PC-3 (cell line): Measurements from ENCODE around the gene CABP7. TPM values are rescaled to one million over a fixed set of nuclear protein-coding genes. Genes with fewer than 3 reads are reported as not detected.

Experiments
- ATAC-seq: fragments of 200-7000 bp; cut with Tn5 transposase; 2 replicates; pipeline ENCODE4 v1.9.1; 2020; ENCODE audit warnings: mild to moderate bottlenecking, moderate library complexity
- BruUV-seq: library from RNA; stranded (reverse); fragments of 400-500 nt; replicated peaks from 2 replicates; lab custom pipeline; 2021; lab: Mats Ljungman, UMichigan
- CTCF ChIA-PET: fragments of 300-600 bp; sonication (Branson Sonifier 250); formaldehyde crosslinking; loops from one replicate; lab custom pipeline; 2022; ENCODE audit warnings: antibody characterized with exemption; lab: Charles Lee
- POLR2A ChIA-PET: fragments of 300-600 bp; sonication (Branson Sonifier 250); formaldehyde crosslinking; loops from one replicate; lab custom pipeline; 2022; ENCODE audit warnings: antibody characterized with exemption; ENCODE audit not compliant: unreplicated experiment; lab: Charles Lee
- DNase-seq: peaks from one replicate; pipeline ENCODE4 v3.0.0-alpha.2; 2015
- H2AFZ ChIP-seq: fragments of 300-600 bp; sonication (generic); 2 replicates; pipeline ENCODE4 v1.6.0; 2016; ENCODE audit warnings: antibody characterized with exemption, low read length
- H3F3A ChIP-seq: fragments of 300-600 bp; sonication (generic); one replicate; pipeline ENCODE4 v1.6.0; 2017; ENCODE audit warnings: antibody characterized with exemption, low read length, control low read depth, mild to moderate bottlenecking; ENCODE audit not compliant: unreplicated experiment
- H3K27ac ChIP-seq: fragments of 300-600 bp; sonication (generic); 2 replicates; pipeline ENCODE4 v1.5.1; 2016; ENCODE audit warnings: mild to moderate bottlenecking, low read length
- H3K27me3 ChIP-seq: fragments of 300-600 bp; sonication (generic); 2 replicates; pipeline ENCODE4 v1.6.1; 2016; ENCODE audit warnings: low read length, mixed read lengths
- H3K36me3 ChIP-seq: fragments of 300-600 bp; sonication (generic); 2 replicates; pipeline ENCODE4 v1.6.1; 2016; ENCODE audit warnings: low read depth, mixed run types, low read length, mixed read lengths
- H3K4me1 ChIP-seq: fragments of 300-600 bp; sonication (generic); 2 replicates; pipeline ENCODE4 v1.5.1; 2016; ENCODE audit warnings: low read length; ENCODE audit not compliant: insufficient read depth
- H3K4me2 ChIP-seq: fragments of 300-600 bp; sonication (generic); 2 replicates; pipeline ENCODE4 v1.6.0; 2016; ENCODE audit warnings: low read length
- H3K4me3 ChIP-seq: fragments of 300-600 bp; sonication (generic); 2 replicates; pipeline ENCODE4 v1.5.1; 2016; ENCODE audit warnings: mild to moderate bottlenecking, low read length, mixed read lengths
- H3K79me2 ChIP-seq: fragments of 300-600 bp; sonication (generic); 2 replicates; pipeline ENCODE4 v1.6.1; 2017; ENCODE audit warnings: low read length, mixed read lengths
- H3K9ac ChIP-seq: fragments of 300-600 bp; sonication (generic); 2 replicates; pipeline ENCODE4 v1.6.0; 2016; ENCODE audit warnings: mild to moderate bottlenecking, low read length
- H3K9me2 ChIP-seq: fragments of 300-600 bp; sonication (generic); replicated peaks from 2 replicates; pipeline ENCODE4 v1.6.1; 2016; ENCODE audit warnings: mixed run types, low read length, mixed read lengths
- H3K9me3 ChIP-seq: fragments of 300-600 bp; sonication (generic); 2 replicates; pipeline ENCODE4 v1.6.1; 2016; ENCODE audit warnings: low read length, mixed read lengths
- H4K20me1 ChIP-seq: fragments of 300-600 bp; sonication (generic); 2 replicates; pipeline ENCODE4 v1.6.1; 2016; ENCODE audit warnings: low read length, mixed read lengths
- EZH2 ChIP-seq: fragments of 300-600 bp; sonication (generic); IDR thresholded peaks from one replicate; pipeline ENCODE4 v1.6.1; 2017; ENCODE audit warnings: antibody characterized with exemption, mild to moderate bottlenecking, low read length; ENCODE audit not compliant: unreplicated experiment
- EZH2phosphoT487 ChIP-seq: fragments of 300-600 bp; sonication (generic); IDR thresholded peaks from 2 replicates; pipeline ENCODE4 v1.6.1; 2018; ENCODE audit warnings: mild to moderate bottlenecking, antibody characterized with exemption, low read length, borderline replicate concordance
- intact Hi-C: fragments of 100-400 bp; cut with micrococcal nuclease; formaldehyde crosslinking; loops from 2 replicates; pipeline ENCODE4 v1.9.0; 2023
- total RNA-seq: library from RNA; depleted of rRNA; stranded (reverse); fragments of >200 nt; gene quantifications from 2 replicates; pipeline ENCODE4 v1.2.3, GENCODE V29; 2014
- TF ChIP-seq, protein P1 (sequence below): fragments of 300-600 bp; sonication (generic); conservative IDR thresholded peaks from 2 replicates; pipeline ENCODE4 v1.5.1; 2017; ENCODE audit warnings: antibody characterized with exemption, low read depth, mild to moderate bottlenecking, low read length

CABP7 gene
- total RNA-seq, 1 experiment from 2014 or later, result 0.87 TPM

DNA sequence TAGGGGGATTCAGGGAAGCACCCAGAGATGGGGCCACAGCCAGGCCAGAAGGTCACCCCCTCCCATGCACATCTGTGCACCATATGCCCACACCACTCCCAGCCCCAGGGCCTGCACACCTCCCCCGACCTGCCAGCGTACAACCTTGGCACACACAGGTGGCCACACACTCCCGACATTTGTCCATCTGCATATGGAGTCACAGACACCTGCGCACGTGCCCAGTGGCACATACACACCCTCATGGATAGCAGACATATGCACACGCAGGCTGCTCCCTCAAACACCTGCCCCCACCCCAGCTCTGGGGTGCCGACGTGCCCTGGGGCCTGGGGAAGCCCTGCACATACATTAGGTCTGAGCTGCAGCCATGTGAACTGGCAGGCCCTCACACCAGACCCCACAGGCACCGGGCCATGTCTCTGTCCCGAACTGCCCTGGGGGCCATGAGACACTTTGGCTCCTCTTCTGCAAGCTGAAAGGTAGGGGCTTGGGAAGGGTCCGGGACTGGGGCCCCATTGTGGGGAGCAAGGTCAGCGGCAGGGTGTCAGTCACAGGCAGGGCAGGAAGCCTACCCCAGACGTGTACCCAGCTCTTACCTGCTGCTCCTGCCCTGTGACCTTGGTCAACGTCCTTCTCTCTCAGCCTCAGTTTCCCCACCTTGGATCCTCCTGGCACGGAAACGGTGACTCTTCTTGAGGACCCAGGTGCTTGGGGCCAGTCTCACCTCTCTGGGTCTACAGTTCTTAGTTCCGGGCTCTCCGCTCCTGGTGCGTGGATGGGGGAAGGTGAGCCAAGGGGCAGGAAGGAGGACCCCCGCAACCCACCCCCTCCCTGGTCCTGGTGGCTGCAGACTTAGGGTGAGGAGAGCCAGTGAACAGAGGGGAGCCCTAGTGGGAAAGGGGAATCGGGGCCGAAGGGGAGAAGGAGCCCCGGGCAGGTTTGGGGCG lies 579 bp upstream of the CABP7 start:
- intact Hi-C loops, result no loop called here
- DNase-seq, result no peak
- Histone ChIP-seq H3K9me2 (no peaks in the 10 kb centered on the region), H3K4me2 (no peak overlapping the region), H2AFZ (no peak overlapping the region), H3K27me3 (peaks cover 8% of the 10 kb centered on the region), H4K20me1 (no peaks in the 10 kb centered on the region), H3K4me3 (no peak overlapping the region), H3F3A (no peaks in the 10 kb centered on the region), H3K9me3 (no peaks in the 10 kb centered on the region), H3K9ac (no peak overlapping the region), H3K27ac (no peak overlapping the region), H3K36me3 (no peaks in the 10 kb centered on the region), H3K79me2 (no peaks in the 10 kb centered on the region), H3K4me1 (no peaks in the 10 kb centered on the region; the same call in 1 of the 2 replicates)
- BruUV-seq, result no TSS peak
- POLR2A ChIA-PET, result no interaction called here
- TF ChIP-seq EZH2phosphoT487, result no peak
- no peak for TF ChIP-seq EZH2
- TF ChIP-seq, protein P1, sequence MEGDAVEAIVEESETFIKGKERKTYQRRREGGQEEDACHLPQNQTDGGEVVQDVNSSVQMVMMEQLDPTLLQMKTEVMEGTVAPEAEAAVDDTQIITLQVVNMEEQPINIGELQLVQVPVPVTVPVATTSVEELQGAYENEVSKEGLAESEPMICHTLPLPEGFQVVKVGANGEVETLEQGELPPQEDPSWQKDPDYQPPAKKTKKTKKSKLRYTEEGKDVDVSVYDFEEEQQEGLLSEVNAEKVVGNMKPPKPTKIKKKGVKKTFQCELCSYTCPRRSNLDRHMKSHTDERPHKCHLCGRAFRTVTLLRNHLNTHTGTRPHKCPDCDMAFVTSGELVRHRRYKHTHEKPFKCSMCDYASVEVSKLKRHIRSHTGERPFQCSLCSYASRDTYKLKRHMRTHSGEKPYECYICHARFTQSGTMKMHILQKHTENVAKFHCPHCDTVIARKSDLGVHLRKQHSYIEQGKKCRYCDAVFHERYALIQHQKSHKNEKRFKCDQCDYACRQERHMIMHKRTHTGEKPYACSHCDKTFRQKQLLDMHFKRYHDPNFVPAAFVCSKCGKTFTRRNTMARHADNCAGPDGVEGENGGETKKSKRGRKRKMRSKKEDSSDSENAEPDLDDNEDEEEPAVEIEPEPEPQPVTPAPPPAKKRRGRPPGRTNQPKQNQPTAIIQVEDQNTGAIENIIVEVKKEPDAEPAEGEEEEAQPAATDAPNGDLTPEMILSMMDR, result no peak
- CTCF ChIA-PET, result no interaction called here
- no peak for ATAC-seq

DNA sequence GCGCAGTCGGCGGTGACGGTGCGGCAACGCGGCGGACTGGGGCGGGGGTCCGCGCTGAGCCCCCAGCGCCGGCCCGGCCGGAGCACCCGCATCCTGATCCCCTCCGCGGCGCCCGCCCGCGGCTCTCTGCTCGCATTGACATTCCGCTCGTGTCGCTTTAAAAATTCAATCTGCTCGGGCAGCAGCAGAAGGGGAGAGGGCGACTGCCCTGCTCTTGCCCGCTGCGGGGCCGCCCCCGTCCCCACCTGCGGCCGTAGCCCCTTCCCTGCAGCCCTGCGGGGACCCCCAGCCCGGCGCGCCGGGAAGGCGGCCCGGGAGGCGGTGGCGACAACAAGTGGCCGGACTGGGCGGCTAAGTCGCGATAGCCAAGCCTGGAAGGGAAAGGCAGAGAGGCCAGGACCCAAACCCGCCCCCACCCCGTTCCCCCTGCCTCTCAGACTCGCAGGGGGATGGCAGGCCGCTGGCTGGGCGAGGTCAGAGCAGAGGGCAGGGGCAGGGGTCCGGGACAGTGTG lies 1.1 kb downstream of the CABP7 start:
- Histone ChIP-seq H2AFZ (0 out of 2 replicates have a peak overlapping the region, but pooled peaks have one; percentile 48), H3K9me2 (no peaks in the 10 kb centered on the region), H4K20me1 (no peaks in the 10 kb centered on the region), H3K4me3 (peak overlapping the region; percentile 50; the same call in 1 of the 2 replicates), H3K4me1 (no peaks in the 10 kb centered on the region; the same call in 1 of the 2 replicates), H3F3A (no peaks in the 10 kb centered on the region), H3K36me3 (no peaks in the 10 kb centered on the region), H3K9me3 (no peaks in the 10 kb centered on the region), H3K27ac (no peak overlapping the region), H3K27me3 (peaks cover 8% of the 10 kb centered on the region), H3K4me2 (peak overlapping the region; percentile 73), H3K9ac (no peak overlapping the region), H3K79me2 (no peaks in the 10 kb centered on the region)
- TF ChIP-seq EZH2phosphoT487, result 0 out of 2 replicates have a peak, but pooled peaks have one; percentile 26
- TF ChIP-seq EZH2, result peak; percentile 44
- TF ChIP-seq, protein P1, result no peak
- DNase-seq, result no peak
- no peak; the same call in 1 of the 2 replicates for ATAC-seq
- no TSS peak for BruUV-seq
- intact Hi-C loops, result no loop called here
- ChIA-PET POLR2A (no interaction called here), CTCF (no interaction called here)

DNA sequence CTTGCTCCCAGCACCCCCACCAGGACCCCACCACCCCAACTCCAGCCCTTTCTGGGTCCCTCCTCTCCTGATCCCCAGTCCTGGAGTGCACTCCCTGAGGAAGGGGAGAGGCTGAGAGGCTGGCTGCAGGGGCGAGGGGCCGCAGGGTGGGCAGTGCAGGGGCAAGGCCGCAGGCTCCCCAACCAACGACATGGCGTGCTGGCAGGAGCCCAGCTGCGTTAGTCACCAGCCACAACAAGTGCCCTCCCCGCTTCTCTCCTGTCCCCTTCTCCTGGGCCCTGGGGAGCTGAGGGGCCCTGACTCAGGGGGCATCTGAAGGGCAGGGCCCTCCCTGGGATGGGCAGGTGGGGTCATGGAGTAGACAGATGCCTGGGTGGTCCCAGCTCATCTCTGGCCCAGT lies 2.3 kb downstream of the CABP7 start:
- no peaks in the 10 kb centered on the region for H3K36me3 ChIP-seq
- no TSS peak for BruUV-seq
- no peak overlapping the region for H3K9ac ChIP-seq
- no peak overlapping the region for H3K4me3 ChIP-seq
- H3K9me2 ChIP-seq, result no peaks in the 10 kb centered on the region
- no peak overlapping the region for H3K4me2 ChIP-seq
- H3K9me3 ChIP-seq, result no peaks in the 10 kb centered on the region
- ChIA-PET POLR2A (no interaction called here), CTCF (no interaction called here)
- no peaks in the 10 kb centered on the region for H3F3A ChIP-seq
- intact Hi-C loops, result no loop called here
- no peak overlapping the region for H3K27ac ChIP-seq
- no peaks in the 10 kb centered on the region for H4K20me1 ChIP-seq
- H3K27me3 ChIP-seq, result peaks cover 8% of the 10 kb centered on the region
- ATAC-seq (peak; percentile 46; the same call in 1 of the 2 replicates), DNase-seq (peak; percentile 37)
- no peaks in the 10 kb centered on the region; the same call in 1 of the 2 replicates for H3K4me1 ChIP-seq
- H3K79me2 ChIP-seq, result no peaks in the 10 kb centered on the region
- H2AFZ ChIP-seq, result no peak overlapping the region
- TF ChIP-seq, protein P1, result no peak
- no peak for TF ChIP-seq EZH2
- no peak for TF ChIP-seq EZH2phosphoT487
